ENCODE measurements around the gene PAQR9.

The PAQR9 gene

DNA sequence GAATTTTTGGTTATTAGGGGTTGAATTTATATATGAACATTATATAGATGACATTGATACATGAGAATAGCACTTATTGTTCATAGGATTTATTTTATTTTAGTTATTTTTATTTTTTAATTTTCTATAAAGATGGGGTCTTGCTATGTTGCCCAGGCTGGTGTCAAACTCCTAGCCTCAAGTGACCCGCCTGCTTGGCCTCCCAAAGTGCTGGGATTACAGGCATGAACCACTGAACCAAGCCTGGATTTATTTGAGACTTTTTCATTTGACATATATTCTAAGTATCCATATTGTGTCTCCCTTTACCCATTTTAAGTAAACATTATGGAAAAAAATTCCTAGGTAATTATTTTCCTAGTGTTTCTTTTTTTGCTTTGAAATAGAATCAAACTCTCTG lies 12.5 kb downstream of the PAQR9 start:
- no peak overlapping the region for H3K27ac ChIP-seq (ENCODE audit: low read depth, low read length)
- no peaks in the 10 kb centered on the region for H3K36me3 ChIP-seq (ENCODE audit: insufficient read depth, low read length)
- H3K4me1 ChIP-seq (ENCODE audit: control insufficient read depth, insufficient read depth, low read length, unreplicated experiment), result no peaks in the 10 kb centered on the region
- no peaks in the 10 kb centered on the region for H3K27me3 ChIP-seq (ENCODE audit: insufficient read depth, low read length)
- no peaks in the 10 kb centered on the region for H3K79me2 ChIP-seq (ENCODE audit: control insufficient read depth, insufficient read depth, low read length, unreplicated experiment)
- H2AFZ ChIP-seq (ENCODE audit: low read length, unreplicated experiment), result no peak overlapping the region
- no peak overlapping the region for H3K4me3 ChIP-seq (ENCODE audit: low read depth, low read length)

DNA sequence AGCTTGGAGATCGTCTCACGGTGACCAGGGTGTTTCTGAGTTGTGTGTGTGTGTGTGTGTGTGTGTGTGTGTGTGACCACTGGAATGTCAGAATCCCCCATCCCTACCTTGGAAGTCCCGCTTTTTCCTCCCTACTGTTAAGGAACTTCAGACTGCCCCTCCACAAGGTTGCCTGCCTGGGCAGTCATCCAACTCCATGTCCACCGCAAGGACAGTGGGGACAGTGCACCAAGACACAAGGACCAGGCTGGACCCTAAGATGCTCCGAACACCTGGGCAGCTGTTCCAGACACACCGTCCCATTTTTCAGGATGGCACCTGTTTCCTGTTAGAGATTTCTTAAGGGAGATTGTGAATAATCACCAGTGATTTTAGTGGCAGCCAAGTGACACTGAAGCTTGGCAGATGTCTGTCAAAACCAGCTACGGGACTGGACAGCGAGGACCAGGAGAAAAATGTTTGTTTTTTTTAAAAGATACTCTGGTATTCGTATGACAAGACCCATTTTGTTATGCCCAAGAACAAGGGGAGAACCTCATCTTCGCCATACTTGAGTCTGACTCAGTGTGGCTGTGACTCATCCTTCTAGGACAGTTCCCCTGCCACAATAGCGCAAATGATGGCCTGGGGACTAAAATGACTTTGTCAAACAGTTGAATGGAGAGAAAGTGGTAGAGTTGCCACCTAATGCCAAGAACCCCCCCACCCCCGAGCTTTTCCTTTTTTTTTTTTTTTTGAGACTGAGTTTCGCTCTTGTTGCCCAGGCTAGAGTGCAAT lies 15.5 kb downstream of the PAQR9 start:
- Histone ChIP-seq H3K4me3 (ENCODE audit: low read depth, low read length) (no peak overlapping the region), H3K27me3 (ENCODE audit: insufficient read depth, low read length) (no peaks in the 10 kb centered on the region), H3K27ac (ENCODE audit: low read depth, low read length) (no peak overlapping the region), H2AFZ (ENCODE audit: low read length, unreplicated experiment) (no peak overlapping the region), H3K79me2 (ENCODE audit: control insufficient read depth, insufficient read depth, low read length, unreplicated experiment) (no peaks in the 10 kb centered on the region), H3K4me1 (ENCODE audit: control insufficient read depth, insufficient read depth, low read length, unreplicated experiment) (no peaks in the 10 kb centered on the region), H3K36me3 (ENCODE audit: insufficient read depth, low read length) (no peaks in the 10 kb centered on the region)

DNA sequence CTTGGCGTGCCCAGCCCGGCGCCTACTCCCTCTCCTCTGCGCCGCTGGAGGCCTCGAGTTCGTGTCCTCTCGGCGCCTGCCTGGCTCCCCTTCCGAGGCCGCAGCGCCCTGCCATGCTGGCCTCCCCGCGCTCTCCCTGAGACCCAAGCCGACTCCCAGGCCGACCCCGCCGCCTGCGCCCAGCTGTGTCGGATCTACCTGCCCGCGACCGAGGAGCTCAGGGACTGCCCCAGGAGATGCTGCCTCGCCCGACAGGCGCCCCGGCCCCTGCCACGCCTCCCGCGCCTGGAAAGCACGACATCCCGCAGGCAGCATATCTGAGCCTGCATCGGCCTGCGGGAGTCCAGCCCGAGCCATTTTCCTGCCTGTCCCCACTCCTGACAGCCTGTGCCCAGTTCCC lies 16.1 kb downstream of the PAQR9 start:
- H3K79me2 ChIP-seq (ENCODE audit: control insufficient read depth, insufficient read depth, low read length, unreplicated experiment), result no peaks in the 10 kb centered on the region
- H3K4me1 ChIP-seq (ENCODE audit: control insufficient read depth, insufficient read depth, low read length, unreplicated experiment), result no peaks in the 10 kb centered on the region
- no peak overlapping the region for H3K4me3 ChIP-seq (ENCODE audit: low read depth, low read length)
- H3K27me3 ChIP-seq (ENCODE audit: insufficient read depth, low read length), result no peaks in the 10 kb centered on the region
- no peak overlapping the region for H3K27ac ChIP-seq (ENCODE audit: low read depth, low read length)
- H2AFZ ChIP-seq (ENCODE audit: low read length, unreplicated experiment), result no peak overlapping the region
- H3K36me3 ChIP-seq (ENCODE audit: insufficient read depth, low read length), result no peaks in the 10 kb centered on the region

DNA sequence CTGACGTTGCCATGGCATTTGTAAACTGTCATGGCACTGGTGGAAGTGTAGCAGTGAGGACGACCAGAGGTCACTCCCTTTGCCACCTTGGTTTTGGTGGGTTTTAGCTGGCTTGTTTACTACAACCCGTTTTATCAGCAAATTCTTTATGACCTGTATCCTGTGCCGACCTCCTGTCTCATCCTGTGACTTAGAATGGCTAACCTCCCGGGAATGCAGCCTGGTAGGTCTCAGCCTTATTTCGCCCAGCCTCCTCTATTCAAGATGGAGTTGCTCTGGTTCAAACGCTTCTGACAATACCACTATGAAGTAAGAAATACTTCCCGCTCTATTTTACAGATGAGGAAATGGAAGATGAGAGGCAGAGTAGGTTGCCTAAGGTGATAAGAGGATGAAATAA lies 16.6 kb downstream of the PAQR9 start:
- no peaks in the 10 kb centered on the region for H3K27me3 ChIP-seq (ENCODE audit: insufficient read depth, low read length)
- no peak overlapping the region for H3K4me3 ChIP-seq (ENCODE audit: low read depth, low read length)
- no peaks in the 10 kb centered on the region for H3K36me3 ChIP-seq (ENCODE audit: insufficient read depth, low read length)
- no peaks in the 10 kb centered on the region for H3K4me1 ChIP-seq (ENCODE audit: control insufficient read depth, insufficient read depth, low read length, unreplicated experiment)
- no peak overlapping the region for H2AFZ ChIP-seq (ENCODE audit: low read length, unreplicated experiment)
- no peak overlapping the region for H3K27ac ChIP-seq (ENCODE audit: low read depth, low read length)
- H3K79me2 ChIP-seq (ENCODE audit: control insufficient read depth, insufficient read depth, low read length, unreplicated experiment), result no peaks in the 10 kb centered on the region

- Histone ChIP-seq H3K27ac (ENCODE audit: low read depth, low read length) (no peak overlapping the region), H3K27me3 (ENCODE audit: insufficient read depth, low read length) (no peaks in the 10 kb centered on the region), H3K36me3 (ENCODE audit: insufficient read depth, low read length) (no peaks in the 10 kb centered on the region), H3K4me1 (ENCODE audit: control insufficient read depth, insufficient read depth, low read length, unreplicated experiment) (no peaks in the 10 kb centered on the region), H2AFZ (ENCODE audit: low read length, unreplicated experiment) (no peak overlapping the region), H3K79me2 (ENCODE audit: control insufficient read depth, insufficient read depth, low read length, unreplicated experiment) (no peaks in the 10 kb centered on the region), H3K4me3 (ENCODE audit: low read depth, low read length) (no peak overlapping the region)
Observed at GRCh38 chr3:142945023-142945422, 18.5 kb downstream of the PAQR9 start.

- Histone ChIP-seq H2AFZ (ENCODE audit: low read length, unreplicated experiment) (no peak overlapping the region), H3K4me1 (ENCODE audit: control insufficient read depth, insufficient read depth, low read length, unreplicated experiment) (no peaks in the 10 kb centered on the region), H3K79me2 (ENCODE audit: control insufficient read depth, insufficient read depth, low read length, unreplicated experiment) (no peaks in the 10 kb centered on the region), H3K27me3 (ENCODE audit: insufficient read depth, low read length) (no peaks in the 10 kb centered on the region), H3K36me3 (ENCODE audit: insufficient read depth, low read length) (no peaks in the 10 kb centered on the region), H3K27ac (ENCODE audit: low read depth, low read length) (no peak overlapping the region), H3K4me3 (ENCODE audit: low read depth, low read length) (no peak overlapping the region)
Observed at GRCh38 chr3:142944342-142944741, 19.1 kb downstream of the PAQR9 start.

DNA sequence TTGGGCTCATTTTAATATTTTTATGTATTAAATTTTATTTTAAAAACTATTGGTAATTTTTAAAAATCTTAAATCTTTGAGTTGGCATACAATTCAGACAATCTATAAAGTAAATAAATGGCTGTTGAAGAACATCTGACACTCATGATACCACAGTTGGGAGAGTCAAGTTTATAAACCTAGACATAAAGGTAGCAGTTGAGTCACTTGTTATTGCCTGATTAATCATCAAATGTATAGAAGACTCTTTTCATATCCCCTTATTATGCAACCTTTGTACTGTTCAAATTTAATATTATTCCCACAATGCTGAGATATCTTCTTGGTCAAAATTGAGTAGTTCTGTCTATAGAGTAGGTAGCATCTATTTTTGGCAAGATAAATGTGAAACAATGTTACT lies 19.6 kb downstream of the PAQR9 start:
- no peak overlapping the region for H3K27ac ChIP-seq (ENCODE audit: low read depth, low read length)
- no peaks in the 10 kb centered on the region for H3K4me1 ChIP-seq (ENCODE audit: control insufficient read depth, insufficient read depth, low read length, unreplicated experiment)
- no peaks in the 10 kb centered on the region for H3K36me3 ChIP-seq (ENCODE audit: insufficient read depth, low read length)
- H3K4me3 ChIP-seq (ENCODE audit: low read depth, low read length), result no peak overlapping the region
- no peaks in the 10 kb centered on the region for H3K27me3 ChIP-seq (ENCODE audit: insufficient read depth, low read length)
- H3K79me2 ChIP-seq (ENCODE audit: control insufficient read depth, insufficient read depth, low read length, unreplicated experiment), result no peaks in the 10 kb centered on the region
- no peak overlapping the region for H2AFZ ChIP-seq (ENCODE audit: low read length, unreplicated experiment)

GRCh38 chr3:142943349-142943748 lies 20.1 kb downstream of the PAQR9 start:
- no peaks in the 10 kb centered on the region for H3K79me2 ChIP-seq (ENCODE audit: control insufficient read depth, insufficient read depth, low read length, unreplicated experiment)
- H2AFZ ChIP-seq (ENCODE audit: low read length, unreplicated experiment), result no peak overlapping the region
- no peak overlapping the region for H3K4me3 ChIP-seq (ENCODE audit: low read depth, low read length)
- no peaks in the 10 kb centered on the region for H3K27me3 ChIP-seq (ENCODE audit: insufficient read depth, low read length)
- no peak overlapping the region for H3K27ac ChIP-seq (ENCODE audit: low read depth, low read length)
- H3K36me3 ChIP-seq (ENCODE audit: insufficient read depth, low read length), result no peaks in the 10 kb centered on the region
- H3K4me1 ChIP-seq (ENCODE audit: control insufficient read depth, insufficient read depth, low read length, unreplicated experiment), result no peaks in the 10 kb centered on the region

- Histone ChIP-seq H3K27me3 (ENCODE audit: insufficient read depth, low read length) (no peaks in the 10 kb centered on the region), H3K27ac (ENCODE audit: low read depth, low read length) (no peak overlapping the region), H3K36me3 (ENCODE audit: insufficient read depth, low read length) (no peaks in the 10 kb centered on the region), H3K4me1 (ENCODE audit: control insufficient read depth, insufficient read depth, low read length, unreplicated experiment) (no peaks in the 10 kb centered on the region), H3K4me3 (ENCODE audit: low read depth, low read length) (no peak overlapping the region), H3K79me2 (ENCODE audit: control insufficient read depth, insufficient read depth, low read length, unreplicated experiment) (no peaks in the 10 kb centered on the region), H2AFZ (ENCODE audit: low read length, unreplicated experiment) (no peak overlapping the region)
Observed at GRCh38 chr3:142941373-142942123, 21.9 kb downstream of the PAQR9 start.

- no peaks in the 10 kb centered on the region for H3K79me2 ChIP-seq (ENCODE audit: control insufficient read depth, insufficient read depth, low read length, unreplicated experiment)
- H3K4me1 ChIP-seq (ENCODE audit: control insufficient read depth, insufficient read depth, low read length, unreplicated experiment), result no peaks in the 10 kb centered on the region
- H2AFZ ChIP-seq (ENCODE audit: low read length, unreplicated experiment), result no peak overlapping the region
- no peak overlapping the region for H3K4me3 ChIP-seq (ENCODE audit: low read depth, low read length)
- H3K27me3 ChIP-seq (ENCODE audit: insufficient read depth, low read length), result no peaks in the 10 kb centered on the region
- no peak overlapping the region for H3K27ac ChIP-seq (ENCODE audit: low read depth, low read length)
- no peaks in the 10 kb centered on the region for H3K36me3 ChIP-seq (ENCODE audit: insufficient read depth, low read length)
Observed at GRCh38 chr3:142940472-142940871, 23.0 kb downstream of the PAQR9 start.

GRCh38 chr3:142940000-142940399 lies 23.5 kb downstream of the PAQR9 start:
- Histone ChIP-seq H3K79me2 (ENCODE audit: control insufficient read depth, insufficient read depth, low read length, unreplicated experiment) (no peaks in the 10 kb centered on the region), H3K27me3 (ENCODE audit: insufficient read depth, low read length) (no peaks in the 10 kb centered on the region), H2AFZ (ENCODE audit: low read length, unreplicated experiment) (peak overlapping the region; percentile 32), H3K4me3 (ENCODE audit: low read depth, low read length) (no peak overlapping the region), H3K27ac (ENCODE audit: low read depth, low read length) (no peak overlapping the region), H3K4me1 (ENCODE audit: control insufficient read depth, insufficient read depth, low read length, unreplicated experiment) (no peaks in the 10 kb centered on the region), H3K36me3 (ENCODE audit: insufficient read depth, low read length) (no peaks in the 10 kb centered on the region)
